Ishikawa (cell line): ENCODE measurements around the gene SPEM1.

Source experiments
- CEBPB ChIP-seq: IDR thresholded peaks from 2 replicates; pipeline ENCODE4 v1.6.1; 2012
- EP300 ChIP-seq: IDR thresholded peaks from 2 replicates; pipeline ENCODE4 v1.6.1; 2012; ENCODE audit warnings: borderline replicate concordance
- FOXM1 ChIP-seq: IDR thresholded peaks from 2 replicates; pipeline ENCODE4 v1.6.1; 2012; ENCODE audit warnings: low read depth, borderline replicate concordance
- NFIC ChIP-seq: IDR thresholded peaks from 2 replicates; pipeline ENCODE4 v1.6.1; 2012
- RAD21 ChIP-seq: IDR thresholded peaks from 2 replicates; pipeline ENCODE4 v1.6.1; 2012; ENCODE audit warnings: low read depth
- TAF1 ChIP-seq: IDR thresholded peaks from 2 replicates; pipeline ENCODE4 v1.6.1; 2012; ENCODE audit warnings: low read depth, mild to moderate bottlenecking
- TEAD4 ChIP-seq: IDR thresholded peaks from 2 replicates; pipeline ENCODE4 v1.6.1; 2012
- TF ChIP-seq, protein P1 (sequence below): IDR thresholded peaks from 2 replicates; pipeline ENCODE4 v1.6.1; 2012
- TF ChIP-seq, protein P2 (sequence below): IDR thresholded peaks from 2 replicates; pipeline ENCODE4 v1.6.1; 2012
- TF ChIP-seq, protein P3 (sequence below): IDR thresholded peaks from 2 replicates; pipeline ENCODE4 v1.6.1; 2012; ENCODE audit warnings: low read depth, mild to moderate bottlenecking

DNA sequence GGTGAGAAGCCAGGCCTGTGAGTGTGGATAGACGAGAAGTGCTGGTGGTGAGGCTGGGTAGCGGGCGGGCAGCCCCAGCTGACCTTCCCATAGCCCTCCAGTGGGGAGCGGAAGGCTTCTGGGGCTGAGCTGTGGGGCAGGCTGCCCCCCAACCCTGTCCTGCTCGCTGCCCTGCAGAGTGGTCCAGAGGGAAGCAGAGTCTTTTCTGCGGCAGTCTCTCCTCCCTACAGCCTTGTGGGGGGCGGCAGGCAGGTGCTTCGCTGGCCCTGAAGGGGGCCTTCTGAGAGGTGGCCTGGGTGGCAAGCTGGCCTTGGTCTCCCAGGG is 8.7 kb upstream of the SPEM1 start:
- TF ChIP-seq, protein P1, sequence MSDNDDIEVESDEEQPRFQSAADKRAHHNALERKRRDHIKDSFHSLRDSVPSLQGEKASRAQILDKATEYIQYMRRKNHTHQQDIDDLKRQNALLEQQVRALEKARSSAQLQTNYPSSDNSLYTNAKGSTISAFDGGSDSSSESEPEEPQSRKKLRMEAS, result no peak
- TF ChIP-seq RAD21 (no peak), EP300 (no peak), FOXM1 (no peak), TEAD4 (no peak), TAF1 (no peak), NFIC (no peak), CEBPB (no peak)
- TF ChIP-seq, protein P2, sequence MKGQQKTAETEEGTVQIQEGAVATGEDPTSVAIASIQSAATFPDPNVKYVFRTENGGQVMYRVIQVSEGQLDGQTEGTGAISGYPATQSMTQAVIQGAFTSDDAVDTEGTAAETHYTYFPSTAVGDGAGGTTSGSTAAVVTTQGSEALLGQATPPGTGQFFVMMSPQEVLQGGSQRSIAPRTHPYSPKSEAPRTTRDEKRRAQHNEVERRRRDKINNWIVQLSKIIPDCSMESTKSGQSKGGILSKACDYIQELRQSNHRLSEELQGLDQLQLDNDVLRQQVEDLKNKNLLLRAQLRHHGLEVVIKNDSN, result no peak
- TF ChIP-seq, protein P3, sequence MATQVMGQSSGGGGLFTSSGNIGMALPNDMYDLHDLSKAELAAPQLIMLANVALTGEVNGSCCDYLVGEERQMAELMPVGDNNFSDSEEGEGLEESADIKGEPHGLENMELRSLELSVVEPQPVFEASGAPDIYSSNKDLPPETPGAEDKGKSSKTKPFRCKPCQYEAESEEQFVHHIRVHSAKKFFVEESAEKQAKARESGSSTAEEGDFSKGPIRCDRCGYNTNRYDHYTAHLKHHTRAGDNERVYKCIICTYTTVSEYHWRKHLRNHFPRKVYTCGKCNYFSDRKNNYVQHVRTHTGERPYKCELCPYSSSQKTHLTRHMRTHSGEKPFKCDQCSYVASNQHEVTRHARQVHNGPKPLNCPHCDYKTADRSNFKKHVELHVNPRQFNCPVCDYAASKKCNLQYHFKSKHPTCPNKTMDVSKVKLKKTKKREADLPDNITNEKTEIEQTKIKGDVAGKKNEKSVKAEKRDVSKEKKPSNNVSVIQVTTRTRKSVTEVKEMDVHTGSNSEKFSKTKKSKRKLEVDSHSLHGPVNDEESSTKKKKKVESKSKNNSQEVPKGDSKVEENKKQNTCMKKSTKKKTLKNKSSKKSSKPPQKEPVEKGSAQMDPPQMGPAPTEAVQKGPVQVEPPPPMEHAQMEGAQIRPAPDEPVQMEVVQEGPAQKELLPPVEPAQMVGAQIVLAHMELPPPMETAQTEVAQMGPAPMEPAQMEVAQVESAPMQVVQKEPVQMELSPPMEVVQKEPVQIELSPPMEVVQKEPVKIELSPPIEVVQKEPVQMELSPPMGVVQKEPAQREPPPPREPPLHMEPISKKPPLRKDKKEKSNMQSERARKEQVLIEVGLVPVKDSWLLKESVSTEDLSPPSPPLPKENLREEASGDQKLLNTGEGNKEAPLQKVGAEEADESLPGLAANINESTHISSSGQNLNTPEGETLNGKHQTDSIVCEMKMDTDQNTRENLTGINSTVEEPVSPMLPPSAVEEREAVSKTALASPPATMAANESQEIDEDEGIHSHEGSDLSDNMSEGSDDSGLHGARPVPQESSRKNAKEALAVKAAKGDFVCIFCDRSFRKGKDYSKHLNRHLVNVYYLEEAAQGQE, result no peak
